ENCODE measurements around the gene KCTD19. TPM values are rescaled to one million over a fixed set of nuclear protein-coding genes. Genes with fewer than 3 reads are reported as not detected.

Gene KCTD19
- total and polyA plus RNA-seq, 8 donors, result 0.09 to 0.70 (median 0.49) TPM; not detected in 2

DNA sequence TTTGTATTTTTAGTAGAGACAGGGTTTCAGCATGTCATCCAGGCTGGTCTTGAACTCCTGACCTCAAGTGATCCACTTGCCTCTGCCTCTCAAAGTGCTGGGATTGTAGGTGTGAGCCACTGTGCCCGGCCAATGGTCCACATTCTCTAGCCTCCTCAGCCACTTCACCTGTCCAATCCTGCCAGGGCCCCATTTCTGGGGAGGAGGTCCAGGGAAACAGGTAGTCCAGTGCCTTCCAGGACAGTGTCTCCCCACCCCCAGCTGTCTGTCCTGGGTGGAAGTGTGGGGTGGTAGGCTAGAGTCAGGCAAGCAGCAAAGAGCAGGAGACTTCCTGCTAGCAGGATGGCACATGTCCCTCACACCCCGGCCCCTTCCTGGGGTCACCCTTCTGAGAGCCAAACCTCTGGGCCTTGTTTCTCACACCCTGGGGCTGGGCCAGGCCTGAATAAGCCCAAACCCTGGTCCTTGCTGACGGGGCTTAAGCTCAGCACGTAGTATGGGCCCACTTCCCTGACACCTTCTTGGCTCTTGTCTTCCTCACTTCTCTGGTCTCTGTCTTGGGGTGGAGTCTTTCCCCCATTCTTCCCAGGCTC, 84.3 kb downstream of the KCTD19 start:
- no peak for FAIRE-seq
- no peak overlapping the region for H3K4me3 ChIP-seq
- WGBS, 2 donors, result 76 to 87% methylated on average over 4 of the region's 4 CpGs
- H3K4me1 ChIP-seq, result peaks cover 0 to 24% (median 3%) of the 10 kb centered on the region in 3 donors
- H3K9me3 ChIP-seq, result no peaks in the 10 kb centered on the region
- TF ChIP-seq, protein P1, sequence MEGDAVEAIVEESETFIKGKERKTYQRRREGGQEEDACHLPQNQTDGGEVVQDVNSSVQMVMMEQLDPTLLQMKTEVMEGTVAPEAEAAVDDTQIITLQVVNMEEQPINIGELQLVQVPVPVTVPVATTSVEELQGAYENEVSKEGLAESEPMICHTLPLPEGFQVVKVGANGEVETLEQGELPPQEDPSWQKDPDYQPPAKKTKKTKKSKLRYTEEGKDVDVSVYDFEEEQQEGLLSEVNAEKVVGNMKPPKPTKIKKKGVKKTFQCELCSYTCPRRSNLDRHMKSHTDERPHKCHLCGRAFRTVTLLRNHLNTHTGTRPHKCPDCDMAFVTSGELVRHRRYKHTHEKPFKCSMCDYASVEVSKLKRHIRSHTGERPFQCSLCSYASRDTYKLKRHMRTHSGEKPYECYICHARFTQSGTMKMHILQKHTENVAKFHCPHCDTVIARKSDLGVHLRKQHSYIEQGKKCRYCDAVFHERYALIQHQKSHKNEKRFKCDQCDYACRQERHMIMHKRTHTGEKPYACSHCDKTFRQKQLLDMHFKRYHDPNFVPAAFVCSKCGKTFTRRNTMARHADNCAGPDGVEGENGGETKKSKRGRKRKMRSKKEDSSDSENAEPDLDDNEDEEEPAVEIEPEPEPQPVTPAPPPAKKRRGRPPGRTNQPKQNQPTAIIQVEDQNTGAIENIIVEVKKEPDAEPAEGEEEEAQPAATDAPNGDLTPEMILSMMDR (IDR thresholded peaks at IDR 0.05), result no peak
- ATAC-seq, result no peak
- DNase-seq, result peak in 2 of 6 donors; percentile 14 to 35
- H3K36me3 ChIP-seq, result peaks cover 0 to 16% (median 6%) of the 10 kb centered on the region in 3 donors
- peak overlapping the region in 1 of 4 donors; percentile 72 for H3K27ac ChIP-seq
- no peaks in the 10 kb centered on the region for H3K27me3 ChIP-seq
- intact Hi-C loops (cut with DNase I), result no loop called here

DNA sequence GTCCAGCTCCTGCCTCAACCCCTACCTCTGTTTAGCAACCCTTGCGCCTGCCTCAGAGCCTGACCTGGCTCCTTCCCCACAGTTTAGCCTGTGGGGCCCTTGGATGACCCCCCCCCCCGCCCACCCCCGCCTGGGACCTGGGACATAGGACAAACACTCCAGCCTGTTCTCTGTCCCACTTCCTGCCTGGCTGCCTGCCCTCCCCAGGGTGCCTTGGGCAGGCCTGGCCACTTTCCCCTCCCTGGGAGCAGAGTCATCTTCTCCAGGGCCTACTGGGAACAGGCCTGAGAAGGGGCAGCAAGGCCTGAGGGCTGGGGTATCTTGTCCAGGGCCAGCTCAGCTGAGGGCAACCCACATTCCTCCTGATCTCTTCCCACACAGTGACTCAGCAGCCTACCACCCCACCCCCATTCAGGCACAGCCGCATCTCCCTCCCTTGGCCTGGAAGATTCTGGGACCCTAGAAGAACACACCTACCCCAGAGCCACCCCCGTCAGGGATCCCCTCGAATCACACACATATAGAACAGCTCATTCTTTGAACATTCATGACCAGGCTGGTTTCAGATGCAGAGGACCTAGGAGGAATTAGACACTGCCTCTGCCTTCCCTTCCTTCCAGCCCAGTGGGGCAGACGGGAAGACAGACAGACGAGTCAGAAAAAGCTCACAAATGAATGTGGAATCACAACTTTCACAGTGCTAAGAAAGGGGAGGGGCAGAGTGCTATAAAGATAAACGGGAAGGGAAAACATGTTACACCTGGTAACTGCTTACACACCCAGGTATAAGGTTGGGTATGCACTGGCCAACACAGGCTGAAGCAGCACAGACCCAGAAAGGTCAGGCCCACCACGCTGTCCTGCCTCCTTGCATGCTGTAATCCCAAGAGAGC, 85.3 kb downstream of the KCTD19 start:
- 63 to 65% methylated on average over 10 of the region's 10 CpGs for WGBS, 2 donors
- ATAC-seq (peak; percentile 43 to 63 (median 49)), DNase-seq (peak; percentile 50 to 79 (median 66)), FAIRE-seq (no peak)
- Histone ChIP-seq H3K9me3 (no peaks in the 10 kb centered on the region), H3K27ac (peak overlapping the region; percentile 8 to 72 (median 42)), H3K4me3 (no peak overlapping the region), H3K27me3 (no peaks in the 10 kb centered on the region), H3K4me1 (peaks cover 0 to 24% (median 3%) of the 10 kb centered on the region in 3 donors), H3K36me3 (peaks cover 0 to 20% (median 6%) of the 10 kb centered on the region in 3 donors)
- TF ChIP-seq, protein P1 (IDR thresholded peaks at IDR 0.05), result no peak
- intact Hi-C loops (cut with DNase I), result no loop called here

GRCh38 chr16:67240506-67240905, 86.0 kb downstream of the KCTD19 start:
- H3K27ac ChIP-seq, result peak overlapping the region in 3 of 4 donors; percentile 8 to 72 (median 63)
- ATAC-seq, result peak in 1 of 4 donors; percentile 2
- H3K4me1 ChIP-seq, result peaks cover 0 to 22% (median 3%) of the 10 kb centered on the region in 3 donors

More at GRCh38 chr16:67240506-67240905, 86.0 kb downstream of the KCTD19 start:
- no peak overlapping the region for H3K4me3 ChIP-seq
- 82 to 94% methylated on average over 4 of the region's 4 CpGs for WGBS, 2 donors
- H3K9me3 ChIP-seq, result no peaks in the 10 kb centered on the region
- H3K27me3 ChIP-seq, result no peaks in the 10 kb centered on the region
- intact Hi-C loops (cut with DNase I), result no loop called here
- peak in 1 of 6 donors; percentile 24 for DNase-seq
- H3K36me3 ChIP-seq, result peaks cover 0 to 20% (median 6%) of the 10 kb centered on the region in 3 donors
- no peak for FAIRE-seq
- TF ChIP-seq, protein P1 (IDR thresholded peaks at IDR 0.05), result no peak

Other genes starting within 250 kb of the KCTD19 start
- 1 to 10 TPM; 2.8 to 7.3 (median 4.2) TPM for gene PHAF1, start 216.8 kb downstream of the KCTD19 start, total RNA-seq
- gene PHAF1, start 216.8 kb downstream of the KCTD19 start, polyA plus RNA-seq, result 1 to 10 TPM; 6.1 to 8.9 TPM
- gene B3GNT9, start 175.7 kb downstream of the KCTD19 start, total RNA-seq, result 1 to 10 TPM; 1.8 to 5.1 (median 3.5) TPM
- 1 to 10 TPM; 3.0 to 9.3 TPM for gene B3GNT9, start 175.7 kb downstream of the KCTD19 start, polyA plus RNA-seq
- gene TRADD, start 166.8 kb downstream of the KCTD19 start, total RNA-seq, result 10 to 100 TPM in 4 of 6 donors, 1 to 10 TPM in 2; 9.4 to 17.4 (median 11.5) TPM
- gene TRADD, start 166.8 kb downstream of the KCTD19 start, polyA plus RNA-seq, result 10 to 100 TPM; 21.3 to 33.3 TPM
- 10 to 100 TPM; 12.9 to 31.7 (median 24.2) TPM for gene FBXL8, start 166.8 kb downstream of the KCTD19 start, total RNA-seq
- gene FBXL8, start 166.8 kb downstream of the KCTD19 start, polyA plus RNA-seq, result 10 to 100 TPM; 41.6 to 86.2 TPM
- gene HSF4, start 162.0 kb downstream of the KCTD19 start, total RNA-seq, result 10 to 100 TPM; 34.9 to 70.0 (median 49.1) TPM
- 100 to 1,000 TPM; 310 to 330 TPM for gene HSF4, start 162.0 kb downstream of the KCTD19 start, polyA plus RNA-seq
- gene NOL3, start 156.2 kb downstream of the KCTD19 start, total RNA-seq, result 10 to 100 TPM; 15.2 to 31.2 (median 19.8) TPM
- gene NOL3, start 156.2 kb downstream of the KCTD19 start, polyA plus RNA-seq, result 100 to 1,000 TPM in 1 of 2 donors, 10 to 100 TPM in 1; 84.5 to 119 TPM
- 10 to 100 TPM in 3 of 6 donors, 1 to 10 TPM in 3; 4.8 to 22.3 (median 10.4) TPM for gene MATCAP1, start 142.8 kb downstream of the KCTD19 start, total RNA-seq
- gene MATCAP1, start 142.8 kb downstream of the KCTD19 start, polyA plus RNA-seq, result 10 to 100 TPM; 51.2 to 55.6 TPM
- 1 to 10 TPM in 3 of 6 donors, under 1 TPM in 3; 0.67 to 2.3 (median 1.2) TPM for gene EXOC3L1, start 136.6 kb downstream of the KCTD19 start, total RNA-seq
- gene EXOC3L1, start 136.6 kb downstream of the KCTD19 start, polyA plus RNA-seq, result 1 to 10 TPM; 5.2 to 6.2 TPM
- 10 to 100 TPM; 14.8 to 27.7 (median 19.3) TPM for gene E2F4, start 134.6 kb downstream of the KCTD19 start, total RNA-seq
- 10 to 100 TPM; 54.9 to 61.3 TPM for gene E2F4, start 134.6 kb downstream of the KCTD19 start, polyA plus RNA-seq
- 10 to 100 TPM; 14.6 to 23.7 (median 23.0) TPM for gene ELMO3, start 127.6 kb downstream of the KCTD19 start, total RNA-seq
- 10 to 100 TPM; 41.0 to 52.4 TPM for gene ELMO3, start 127.6 kb downstream of the KCTD19 start, polyA plus RNA-seq
- gene TMEM208, start 99.6 kb downstream of the KCTD19 start, total RNA-seq, result 10 to 100 TPM; 19.2 to 31.2 (median 26.0) TPM
- 10 to 100 TPM; 83.4 to 96.6 TPM for gene TMEM208, start 99.6 kb downstream of the KCTD19 start, polyA plus RNA-seq
- gene FHOD1, start 79.3 kb downstream of the KCTD19 start, total RNA-seq, result 10 to 100 TPM in 2 of 6 donors, 1 to 10 TPM in 4; 7.8 to 20.8 (median 8.8) TPM
- 10 to 100 TPM; 34.0 to 41.2 TPM for gene FHOD1, start 79.3 kb downstream of the KCTD19 start, polyA plus RNA-seq
- under 1 TPM; 0.22 to 0.69 (median 0.48) TPM for gene SLC9A5, start 77.8 kb downstream of the KCTD19 start, total RNA-seq
- gene SLC9A5, start 77.8 kb downstream of the KCTD19 start, polyA plus RNA-seq, result 1 to 10 TPM; 1.3 to 1.5 TPM
- gene PLEKHG4, start 47.2 kb downstream of the KCTD19 start, total RNA-seq, result 1 to 10 TPM; 3.5 to 8.1 (median 5.2) TPM
- 10 to 100 TPM; 17.2 to 28.5 TPM for gene PLEKHG4, start 47.2 kb downstream of the KCTD19 start, polyA plus RNA-seq
- 1 to 10 TPM; 1.3 to 2.7 (median 2.1) TPM for gene LRRC36, start 74 bp upstream of the KCTD19 start, total RNA-seq
- 10 to 100 TPM in 1 of 2 donors, 1 to 10 TPM in 1; 4.2 to 16.4 TPM for gene LRRC36, start 74 bp upstream of the KCTD19 start, polyA plus RNA-seq
- 10 to 100 TPM in 2 of 6 donors, 1 to 10 TPM in 4; 4.5 to 30.3 (median 7.1) TPM for gene TPPP3, start 66.8 kb upstream of the KCTD19 start, total RNA-seq
- 10 to 100 TPM; 30.1 to 76.2 TPM for gene TPPP3, start 66.8 kb upstream of the KCTD19 start, polyA plus RNA-seq
- gene ZDHHC1, start 89.7 kb upstream of the KCTD19 start, total RNA-seq, result 10 to 100 TPM in 2 of 6 donors, 1 to 10 TPM in 4; 8.1 to 11.3 (median 9.7) TPM
- 10 to 100 TPM; 11.2 to 15.2 TPM for gene ZDHHC1, start 89.7 kb upstream of the KCTD19 start, polyA plus RNA-seq
- gene HSD11B2, start 104.4 kb upstream of the KCTD19 start, total RNA-seq, result 1 to 10 TPM; 1.4 to 6.8 (median 5.0) TPM
- 10 to 100 TPM in 1 of 2 donors, 1 to 10 TPM in 1; 7.7 to 11.3 TPM for gene HSD11B2, start 104.4 kb upstream of the KCTD19 start, polyA plus RNA-seq
- 10 to 100 TPM; 22.8 to 47.7 (median 32.3) TPM for gene ATP6V0D1, start 154.4 kb upstream of the KCTD19 start, total RNA-seq
- gene ATP6V0D1, start 154.4 kb upstream of the KCTD19 start, polyA plus RNA-seq, result 10 to 100 TPM; 17.4 to 54.0 TPM
- not detected for gene AGRP, start 156.8 kb upstream of the KCTD19 start, total RNA-seq
- gene AGRP, start 156.8 kb upstream of the KCTD19 start, polyA plus RNA-seq, result under 1 TPM in 1 of 2 donors, not detected in 1; 0.23 TPM
- 10 to 100 TPM; 31.8 to 53.8 (median 34.0) TPM for gene RIPOR1, start 202.1 kb upstream of the KCTD19 start, total RNA-seq
- 10 to 100 TPM; 43.3 to 49.1 TPM for gene RIPOR1, start 202.1 kb upstream of the KCTD19 start, polyA plus RNA-seq
- gene CTCF, start 235.8 kb upstream of the KCTD19 start, total RNA-seq, result 10 to 100 TPM; 15.6 to 25.2 (median 17.0) TPM
- gene CTCF, start 235.8 kb upstream of the KCTD19 start, polyA plus RNA-seq, result 10 to 100 TPM; 13.3 to 18.9 TPM

Data from pancreas (tissue), 10 donors.